ENCODE data around the gene TMEM134. TPM values are rescaled to one million over a fixed set of nuclear protein-coding genes. Genes with fewer than 3 reads are reported as not detected.

Gene TMEM134
- total RNA-seq, 4 donors from 2014 or later: 109 to 205 (median 145) TPM

DNA sequence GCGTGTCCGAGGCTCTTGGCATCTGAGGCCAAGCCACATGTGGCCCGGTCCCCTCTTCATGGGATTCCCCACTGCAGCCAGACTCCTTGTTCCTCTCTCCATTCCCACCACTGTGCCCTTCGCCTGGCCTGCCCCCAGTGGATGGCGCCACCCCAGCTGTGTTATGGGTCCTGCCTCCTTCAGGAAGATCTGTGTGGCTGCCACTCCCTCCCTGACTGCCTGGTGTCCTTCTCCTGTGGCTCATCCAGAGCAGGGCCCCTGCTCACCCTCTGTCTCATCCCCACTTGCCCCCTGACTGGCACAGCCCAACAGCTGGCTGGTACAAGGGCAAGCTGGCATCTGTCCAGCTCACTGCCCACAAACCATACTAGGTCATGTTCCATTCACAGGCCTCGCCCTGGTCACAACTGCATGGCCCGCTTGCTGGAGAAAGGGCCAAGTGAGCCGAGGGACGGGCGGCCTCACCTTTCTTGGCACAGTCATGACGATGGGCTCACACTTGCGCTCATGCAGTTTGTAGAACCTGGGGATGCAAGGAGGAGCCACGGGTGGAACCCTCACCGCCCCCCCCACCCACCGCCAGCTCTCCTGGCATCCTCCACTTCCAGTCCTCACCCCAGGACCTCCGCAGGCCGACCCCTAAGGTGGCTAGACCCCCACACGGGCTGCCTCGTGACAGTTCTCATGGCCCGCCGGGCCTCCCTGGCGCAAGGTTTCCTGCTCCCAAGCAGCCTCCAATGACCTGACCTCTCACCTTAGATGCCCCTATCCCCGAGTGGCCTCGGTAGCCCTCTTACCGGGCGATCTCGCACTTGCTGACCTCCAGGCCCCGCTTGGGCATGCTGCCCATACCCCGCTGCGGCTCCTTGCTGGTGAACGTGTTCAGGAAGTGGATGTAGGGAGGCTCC lies 29.5 kb downstream of the TMEM134 start:
- no peak for DNase-seq
- TF ChIP-seq POLR2A (IDR thresholded peaks at IDR 0.05): no peak
- TF ChIP-seq, protein P1, sequence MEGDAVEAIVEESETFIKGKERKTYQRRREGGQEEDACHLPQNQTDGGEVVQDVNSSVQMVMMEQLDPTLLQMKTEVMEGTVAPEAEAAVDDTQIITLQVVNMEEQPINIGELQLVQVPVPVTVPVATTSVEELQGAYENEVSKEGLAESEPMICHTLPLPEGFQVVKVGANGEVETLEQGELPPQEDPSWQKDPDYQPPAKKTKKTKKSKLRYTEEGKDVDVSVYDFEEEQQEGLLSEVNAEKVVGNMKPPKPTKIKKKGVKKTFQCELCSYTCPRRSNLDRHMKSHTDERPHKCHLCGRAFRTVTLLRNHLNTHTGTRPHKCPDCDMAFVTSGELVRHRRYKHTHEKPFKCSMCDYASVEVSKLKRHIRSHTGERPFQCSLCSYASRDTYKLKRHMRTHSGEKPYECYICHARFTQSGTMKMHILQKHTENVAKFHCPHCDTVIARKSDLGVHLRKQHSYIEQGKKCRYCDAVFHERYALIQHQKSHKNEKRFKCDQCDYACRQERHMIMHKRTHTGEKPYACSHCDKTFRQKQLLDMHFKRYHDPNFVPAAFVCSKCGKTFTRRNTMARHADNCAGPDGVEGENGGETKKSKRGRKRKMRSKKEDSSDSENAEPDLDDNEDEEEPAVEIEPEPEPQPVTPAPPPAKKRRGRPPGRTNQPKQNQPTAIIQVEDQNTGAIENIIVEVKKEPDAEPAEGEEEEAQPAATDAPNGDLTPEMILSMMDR (IDR thresholded peaks at IDR 0.05): peak in 3 of 6 experiments; percentile 8 to 28 (median 11)
- intact Hi-C loops (cut with DNase I): no loop called here
- Histone ChIP-seq H3K4me1 (peaks cover 52 to 88% (median 57%) of the 10 kb centered on the region in 3 donors), H3K27me3 (no peaks in the 10 kb centered on the region), H3K4me3 (peak overlapping the region in 2 of 4 donors; percentile 12 to 41), H3K27ac (peak overlapping the region; percentile 11 to 84 (median 66)), H3K9me3 (no peaks in the 10 kb centered on the region), H3K36me3 (peaks cover 21 to 76% (median 34%) of the 10 kb centered on the region in 3 donors)
- 61% methylated on average over 8 to 14 of the region's 31 CpGs for WGBS, 2 donors

DNA sequence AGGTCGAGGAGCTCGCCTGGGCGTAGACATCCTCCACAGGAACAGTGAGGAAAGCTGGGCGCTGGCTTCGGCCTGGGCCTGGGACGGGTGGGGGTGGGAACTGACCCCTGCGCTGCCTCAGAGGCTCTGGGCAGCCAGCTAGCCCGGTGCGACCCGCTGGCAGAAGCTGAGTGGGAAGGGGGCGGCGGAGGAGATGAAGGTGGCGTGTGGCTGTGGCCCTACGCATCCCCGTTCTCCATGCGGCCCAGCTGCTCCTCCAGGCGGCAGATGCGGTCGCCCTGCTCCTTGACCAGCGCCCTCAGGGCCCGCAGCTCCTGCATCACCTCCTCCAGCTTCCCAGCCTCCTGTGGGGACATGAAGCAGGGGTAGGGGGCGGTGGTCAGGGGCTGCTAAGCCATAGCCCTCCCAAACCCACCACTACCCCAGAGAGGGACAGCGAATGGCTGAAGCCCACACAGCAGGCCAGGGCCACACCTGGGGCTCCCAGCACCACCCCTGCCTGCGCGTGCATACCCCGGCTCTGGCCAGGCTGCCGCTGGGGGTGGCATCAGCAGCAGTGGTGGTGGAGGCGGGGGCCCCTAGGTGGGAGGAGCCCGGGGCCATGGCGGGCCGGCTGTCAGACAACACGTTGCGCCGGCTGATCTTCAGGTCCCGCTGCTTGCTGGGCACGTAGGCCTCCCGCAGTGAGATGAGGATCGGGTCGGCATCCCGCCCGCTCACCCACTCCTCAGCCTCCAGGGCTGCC lies 30.7 kb downstream of the TMEM134 start:
- peaks cover 33 to 88% (median 46%) of the 10 kb centered on the region in 3 donors for H3K36me3 ChIP-seq
- 80 to 100% methylated on average over 1 to 17 of the region's 41 CpGs for WGBS, 2 donors
- intact Hi-C loops (cut with DNase I): no loop called here
- peaks cover 52 to 91% (median 56%) of the 10 kb centered on the region in 3 donors for H3K4me1 ChIP-seq
- TF ChIP-seq, protein P1 (IDR thresholded peaks at IDR 0.05): no peak
- TF ChIP-seq POLR2A (IDR thresholded peaks at IDR 0.05): peak in 2 of 4 donors; percentile 12 to 62
- peak overlapping the region; percentile 25 to 84 (median 66) for H3K27ac ChIP-seq
- no peaks in the 10 kb centered on the region for H3K9me3 ChIP-seq
- DNase-seq: no peak
- H3K4me3 ChIP-seq: peak overlapping the region; percentile 8 to 58 (median 40)
- no peaks in the 10 kb centered on the region for H3K27me3 ChIP-seq

GRCh38 chr11:67437809-67438157 lies 31.3 kb downstream of the TMEM134 start:
- peak overlapping the region; percentile 25 to 84 (median 60) for H3K27ac ChIP-seq
- H3K9me3 ChIP-seq: no peaks in the 10 kb centered on the region
- H3K4me3 ChIP-seq: peak overlapping the region; percentile 8 to 58 (median 40)
- DNase-seq: no peak
- intact Hi-C loops (cut with DNase I): no loop called here
- WGBS, 2 donors: 48 to 50% methylated on average over 1 to 2 of the region's 3 CpGs
- H3K36me3 ChIP-seq: peaks cover 39 to 94% (median 52%) of the 10 kb centered on the region in 3 donors
- TF ChIP-seq POLR2A (IDR thresholded peaks at IDR 0.05): no peak
- TF ChIP-seq, protein P1 (IDR thresholded peaks at IDR 0.05): no peak
- no peaks in the 10 kb centered on the region for H3K27me3 ChIP-seq
- H3K4me1 ChIP-seq: peaks cover 50 to 92% (median 61%) of the 10 kb centered on the region in 3 donors

DNA sequence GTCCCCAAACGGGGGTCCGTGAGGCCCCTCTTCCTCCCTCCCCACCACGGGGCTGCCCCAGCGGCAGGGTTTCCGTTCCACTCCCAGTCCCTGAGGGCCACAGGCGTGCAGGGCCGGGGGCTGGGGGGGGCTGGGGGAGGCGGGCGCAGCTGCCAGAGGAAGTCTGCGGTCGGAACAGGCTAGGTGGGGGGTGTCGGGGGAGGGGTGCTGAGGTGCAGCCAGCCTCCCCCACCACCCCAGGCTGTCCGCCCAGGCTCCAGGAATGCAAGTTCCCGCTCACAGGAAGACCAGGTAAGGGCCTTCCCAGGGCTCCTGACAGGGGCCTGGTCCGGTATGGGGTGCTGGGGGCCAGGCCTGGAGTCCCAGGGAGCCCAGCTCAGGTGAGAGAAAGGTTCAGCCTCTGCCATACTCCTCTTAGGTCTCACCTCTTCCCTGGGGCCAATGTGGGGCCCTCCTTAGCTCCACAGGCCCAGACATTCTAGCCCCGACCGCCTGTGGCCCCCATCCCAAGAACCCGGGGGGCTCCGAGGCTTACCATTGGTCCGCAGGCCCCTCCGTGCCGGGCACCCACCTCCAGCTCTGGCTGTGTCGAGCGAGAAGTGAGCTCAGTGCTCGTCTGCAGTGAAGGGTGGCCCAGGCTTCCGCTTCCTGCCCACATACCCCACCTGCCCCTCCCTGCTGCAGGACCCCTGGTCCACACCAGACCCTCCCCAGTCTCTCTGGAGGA lies 31.8 kb downstream of the TMEM134 start, which contains the start of gene PTPRCAP:
PTPRCAP (minus strand) TSS at position 601 of the 727 bp plus-strand sequence; CDS start at position 538, 63 bp downstream.
- Histone ChIP-seq H3K4me1 (peaks cover 45 to 88% (median 56%) of the 10 kb centered on the region in 3 donors), H3K9me3 (no peaks in the 10 kb centered on the region), H3K27me3 (no peaks in the 10 kb centered on the region), H3K36me3 (peaks cover 44 to 98% (median 57%) of the 10 kb centered on the region in 3 donors), H3K4me3 (peak within 1 kb of the TSS; percentile 8 to 58 (median 40)), H3K27ac (peak within 1 kb of the TSS; percentile 25 to 84 (median 60))
- intact Hi-C loops (cut with DNase I): no loop called here
- TF ChIP-seq, protein P1 (IDR thresholded peaks at IDR 0.05): no peak
- TF ChIP-seq POLR2A (IDR thresholded peaks at IDR 0.05): peak in 1 of 4 donors; percentile 21
- 70% methylated on average over 4 of the region's 26 CpGs; no CpG with 5 or more reads in 1 of the 2 donors for WGBS, 2 donors
- no peak for DNase-seq

All from esophagus squamous epithelium (tissue), 5 donors.